Liver (tissue), 3 donors: ENCODE measurements around the gene PPP2R2C.

Experiments
- GABPA ChIP-seq, 2 donors: IDR thresholded peaks in 1 of 2; conservative IDR thresholded peaks in 1 of 2; 2 replicates each; pipeline ENCODE4 v1.6.1; 2016; ENCODE audit warnings: antibody characterized with exemption in 2 of 2, mild to moderate bottlenecking in 1 of 2, moderate library complexity in 1 of 2
- JUND ChIP-seq, 2 donors: IDR thresholded peaks; 2 replicates each; pipeline ENCODE4 v1.6.1; 2016; ENCODE audit warnings: antibody characterized with exemption in 2 of 2
- RXRA ChIP-seq, 2 donors: IDR thresholded peaks; 2 replicates each; pipeline ENCODE4 v1.6.1; 2017 to 2018; ENCODE audit warnings: antibody characterized with exemption in 2 of 2, mild to moderate bottlenecking in 1 of 2
- TAF1 ChIP-seq: conservative IDR thresholded peaks from 2 replicates; pipeline ENCODE4 v1.6.1; 2016; ENCODE audit warnings: antibody characterized with exemption, mild to moderate bottlenecking
- YY1 ChIP-seq: IDR thresholded peaks from 2 replicates; pipeline ENCODE4 v1.6.1; 2016; ENCODE audit warnings: antibody characterized with exemption, mild to moderate bottlenecking
- TF ChIP-seq, protein P1 (sequence below): fragments of 150-350 bp; IDR thresholded peaks from 2 replicates; pipeline ENCODE4 v1.5.1; 2017; ENCODE audit warnings: improper control_type of control experiment, low read depth, low read length; ENCODE audit not compliant: missing input control
- TF ChIP-seq, protein P2 (sequence below): IDR thresholded peaks from 2 replicates; pipeline ENCODE4 v1.6.1; 2016; ENCODE audit warnings: antibody characterized with exemption
- TF ChIP-seq, protein P3 (sequence below): IDR thresholded peaks from 2 replicates; pipeline ENCODE4 v1.6.1; 2016; ENCODE audit warnings: antibody characterized with exemption
- TF ChIP-seq, protein P4 (sequence below): IDR thresholded peaks from 2 replicates; pipeline ENCODE4 v1.6.1; 2016; ENCODE audit warnings: antibody characterized with exemption, mild to moderate bottlenecking
- donor health status: healthy.
- donor health status: healthy.

DNA sequence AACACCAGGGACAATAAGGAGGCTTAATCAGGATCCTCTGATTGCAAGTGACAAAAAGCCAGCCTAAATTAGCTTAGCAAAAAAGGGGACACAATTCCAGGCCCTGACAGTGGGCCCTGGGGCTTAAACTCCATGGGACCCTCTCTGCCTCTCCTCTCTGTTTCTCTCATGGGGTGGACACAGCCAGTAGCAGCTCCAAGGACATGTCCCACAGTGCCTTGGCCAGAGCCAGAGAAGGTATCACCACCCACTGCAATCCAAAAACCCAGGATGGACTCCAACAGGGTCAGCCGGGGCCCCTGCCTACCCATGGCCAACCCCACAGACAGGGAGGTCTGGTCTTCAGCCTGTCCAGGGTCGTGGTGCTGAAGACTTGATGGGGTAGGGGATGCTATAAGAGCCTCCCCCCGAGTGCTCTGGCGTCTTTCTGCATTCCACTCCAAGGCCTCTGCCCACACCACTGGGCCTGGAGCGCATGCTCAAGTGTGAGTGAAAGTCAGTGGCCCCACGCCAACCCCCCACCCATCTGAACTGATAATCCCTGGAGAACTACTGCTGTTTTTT lies 19.7 kb upstream of the PPP2R2C start:
- TF ChIP-seq YY1, result no peak
- TF ChIP-seq, protein P1, sequence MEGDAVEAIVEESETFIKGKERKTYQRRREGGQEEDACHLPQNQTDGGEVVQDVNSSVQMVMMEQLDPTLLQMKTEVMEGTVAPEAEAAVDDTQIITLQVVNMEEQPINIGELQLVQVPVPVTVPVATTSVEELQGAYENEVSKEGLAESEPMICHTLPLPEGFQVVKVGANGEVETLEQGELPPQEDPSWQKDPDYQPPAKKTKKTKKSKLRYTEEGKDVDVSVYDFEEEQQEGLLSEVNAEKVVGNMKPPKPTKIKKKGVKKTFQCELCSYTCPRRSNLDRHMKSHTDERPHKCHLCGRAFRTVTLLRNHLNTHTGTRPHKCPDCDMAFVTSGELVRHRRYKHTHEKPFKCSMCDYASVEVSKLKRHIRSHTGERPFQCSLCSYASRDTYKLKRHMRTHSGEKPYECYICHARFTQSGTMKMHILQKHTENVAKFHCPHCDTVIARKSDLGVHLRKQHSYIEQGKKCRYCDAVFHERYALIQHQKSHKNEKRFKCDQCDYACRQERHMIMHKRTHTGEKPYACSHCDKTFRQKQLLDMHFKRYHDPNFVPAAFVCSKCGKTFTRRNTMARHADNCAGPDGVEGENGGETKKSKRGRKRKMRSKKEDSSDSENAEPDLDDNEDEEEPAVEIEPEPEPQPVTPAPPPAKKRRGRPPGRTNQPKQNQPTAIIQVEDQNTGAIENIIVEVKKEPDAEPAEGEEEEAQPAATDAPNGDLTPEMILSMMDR, result no peak
- TF ChIP-seq, protein P2, sequence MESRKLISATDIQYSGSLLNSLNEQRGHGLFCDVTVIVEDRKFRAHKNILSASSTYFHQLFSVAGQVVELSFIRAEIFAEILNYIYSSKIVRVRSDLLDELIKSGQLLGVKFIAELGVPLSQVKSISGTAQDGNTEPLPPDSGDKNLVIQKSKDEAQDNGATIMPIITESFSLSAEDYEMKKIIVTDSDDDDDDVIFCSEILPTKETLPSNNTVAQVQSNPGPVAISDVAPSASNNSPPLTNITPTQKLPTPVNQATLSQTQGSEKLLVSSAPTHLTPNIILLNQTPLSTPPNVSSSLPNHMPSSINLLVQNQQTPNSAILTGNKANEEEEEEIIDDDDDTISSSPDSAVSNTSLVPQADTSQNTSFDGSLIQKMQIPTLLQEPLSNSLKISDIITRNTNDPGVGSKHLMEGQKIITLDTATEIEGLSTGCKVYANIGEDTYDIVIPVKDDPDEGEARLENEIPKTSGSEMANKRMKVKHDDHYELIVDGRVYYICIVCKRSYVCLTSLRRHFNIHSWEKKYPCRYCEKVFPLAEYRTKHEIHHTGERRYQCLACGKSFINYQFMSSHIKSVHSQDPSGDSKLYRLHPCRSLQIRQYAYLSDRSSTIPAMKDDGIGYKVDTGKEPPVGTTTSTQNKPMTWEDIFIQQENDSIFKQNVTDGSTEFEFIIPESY, result no peak
- no peak for TF ChIP-seq GABPA (IDR thresholded peaks at IDR 0.05 in 1 of 2, conservative IDR thresholded peaks at IDR 0.05 in 1 of 2)
- TF ChIP-seq, protein P3, sequence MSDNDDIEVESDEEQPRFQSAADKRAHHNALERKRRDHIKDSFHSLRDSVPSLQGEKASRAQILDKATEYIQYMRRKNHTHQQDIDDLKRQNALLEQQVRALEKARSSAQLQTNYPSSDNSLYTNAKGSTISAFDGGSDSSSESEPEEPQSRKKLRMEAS, result no peak
- no peak for TF ChIP-seq RXRA (IDR thresholded peaks at IDR 0.05)
- TF ChIP-seq, protein P4, sequence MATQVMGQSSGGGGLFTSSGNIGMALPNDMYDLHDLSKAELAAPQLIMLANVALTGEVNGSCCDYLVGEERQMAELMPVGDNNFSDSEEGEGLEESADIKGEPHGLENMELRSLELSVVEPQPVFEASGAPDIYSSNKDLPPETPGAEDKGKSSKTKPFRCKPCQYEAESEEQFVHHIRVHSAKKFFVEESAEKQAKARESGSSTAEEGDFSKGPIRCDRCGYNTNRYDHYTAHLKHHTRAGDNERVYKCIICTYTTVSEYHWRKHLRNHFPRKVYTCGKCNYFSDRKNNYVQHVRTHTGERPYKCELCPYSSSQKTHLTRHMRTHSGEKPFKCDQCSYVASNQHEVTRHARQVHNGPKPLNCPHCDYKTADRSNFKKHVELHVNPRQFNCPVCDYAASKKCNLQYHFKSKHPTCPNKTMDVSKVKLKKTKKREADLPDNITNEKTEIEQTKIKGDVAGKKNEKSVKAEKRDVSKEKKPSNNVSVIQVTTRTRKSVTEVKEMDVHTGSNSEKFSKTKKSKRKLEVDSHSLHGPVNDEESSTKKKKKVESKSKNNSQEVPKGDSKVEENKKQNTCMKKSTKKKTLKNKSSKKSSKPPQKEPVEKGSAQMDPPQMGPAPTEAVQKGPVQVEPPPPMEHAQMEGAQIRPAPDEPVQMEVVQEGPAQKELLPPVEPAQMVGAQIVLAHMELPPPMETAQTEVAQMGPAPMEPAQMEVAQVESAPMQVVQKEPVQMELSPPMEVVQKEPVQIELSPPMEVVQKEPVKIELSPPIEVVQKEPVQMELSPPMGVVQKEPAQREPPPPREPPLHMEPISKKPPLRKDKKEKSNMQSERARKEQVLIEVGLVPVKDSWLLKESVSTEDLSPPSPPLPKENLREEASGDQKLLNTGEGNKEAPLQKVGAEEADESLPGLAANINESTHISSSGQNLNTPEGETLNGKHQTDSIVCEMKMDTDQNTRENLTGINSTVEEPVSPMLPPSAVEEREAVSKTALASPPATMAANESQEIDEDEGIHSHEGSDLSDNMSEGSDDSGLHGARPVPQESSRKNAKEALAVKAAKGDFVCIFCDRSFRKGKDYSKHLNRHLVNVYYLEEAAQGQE, result no peak
- no peak for TF ChIP-seq JUND (IDR thresholded peaks at IDR 0.05)
- no peak for TF ChIP-seq TAF1
